HG03469 (cell line): ENCODE data around the gene DNAJC28.
A peak's percentile ranks its signal among the peaks of the same experiment; 100 is the strongest.
"Not testable (repeated sequence)": the region's sequence is repeated elsewhere in the genome, so short reads cannot be mapped to it uniquely, and the experiment has no call there.

ENCODE experiments used
- ATAC-seq: cut with Tn5 transposase; IDR thresholded peaks from one replicate; pipeline ENCODE4 v1.9.1; 2021; ENCODE audit warnings: mild to moderate bottlenecking, moderate library complexity, moderate number of reproducible peaks; ENCODE audit not compliant: unreplicated experiment

The DNAJC28 gene

GRCh38 chr21:33481314-33481943 lies 10.1 kb downstream of the DNAJC28 start:
- ATAC-seq: no peak

- ATAC-seq: no peak
Observed at GRCh38 chr21:33480481-33481103, 10.9 kb downstream of the DNAJC28 start.

GRCh38 chr21:33479679-33480480 lies 11.6 kb downstream of the DNAJC28 start, which contains the start of gene TMEM50B:
Gene TMEM50B (minus strand): TSS chr21:33479974. CDS start chr21:33468885, 11,089 bp downstream.
- peak; percentile 85 for ATAC-seq

- ATAC-seq: no peak
Observed at GRCh38 chr21:33478935-33479678, 12.4 kb downstream of the DNAJC28 start.

- ATAC-seq: no peak
Observed at GRCh38 chr21:33478182-33478581, 13.3 kb downstream of the DNAJC28 start.

GRCh38 chr21:33477066-33477465 lies 14.4 kb downstream of the DNAJC28 start:
- no peak for ATAC-seq

- ATAC-seq: no peak
Observed at GRCh38 chr21:33473344-33473743, 18.2 kb downstream of the DNAJC28 start.

- no peak for ATAC-seq
Observed at GRCh38 chr21:33470701-33471100, 20.8 kb downstream of the DNAJC28 start.

GRCh38 chr21:33469183-33469582 lies 22.3 kb downstream of the DNAJC28 start:
- ATAC-seq: not testable (repeated sequence)

- ATAC-seq: no peak
Observed at GRCh38 chr21:33461538-33462250, 29.8 kb downstream of the DNAJC28 start.

- ATAC-seq: no peak
Observed at GRCh38 chr21:33458861-33459260, 32.7 kb downstream of the DNAJC28 start.

- ATAC-seq: no peak
Observed at GRCh38 chr21:33455686-33456446, 35.6 kb downstream of the DNAJC28 start.

GRCh38 chr21:33452362-33452761 lies 39.2 kb downstream of the DNAJC28 start:
- ATAC-seq: no peak

GRCh38 chr21:33451634-33452071 lies 39.9 kb downstream of the DNAJC28 start:
- ATAC-seq: no peak

GRCh38 chr21:33449616-33450015 lies 41.9 kb downstream of the DNAJC28 start:
- ATAC-seq: no peak

- not testable (repeated sequence) for ATAC-seq
Observed at GRCh38 chr21:33446620-33447019, 44.9 kb downstream of the DNAJC28 start.

- ATAC-seq: no peak
Observed at GRCh38 chr21:33444499-33444898, 47.0 kb downstream of the DNAJC28 start.

- ATAC-seq: no peak
Observed at GRCh38 chr21:33443194-33443593, 48.3 kb downstream of the DNAJC28 start.
